NK-92 treated with Interleukin-12 subunit alpha and Interleukin-12 subunit beta, amount 100 ng/mL, for 24 hours (cell line): ENCODE measurements around the gene ZNF200.
"Not testable (repeated sequence)": the region's sequence is repeated elsewhere in the genome, so short reads cannot be mapped to it uniquely, and the experiment has no call there.

Source experiments
- DNase-seq: peaks from one replicate; lab custom pipeline; 2025; lab: John Stamatoyannopoulos, UW

The ZNF200 gene, protein sequence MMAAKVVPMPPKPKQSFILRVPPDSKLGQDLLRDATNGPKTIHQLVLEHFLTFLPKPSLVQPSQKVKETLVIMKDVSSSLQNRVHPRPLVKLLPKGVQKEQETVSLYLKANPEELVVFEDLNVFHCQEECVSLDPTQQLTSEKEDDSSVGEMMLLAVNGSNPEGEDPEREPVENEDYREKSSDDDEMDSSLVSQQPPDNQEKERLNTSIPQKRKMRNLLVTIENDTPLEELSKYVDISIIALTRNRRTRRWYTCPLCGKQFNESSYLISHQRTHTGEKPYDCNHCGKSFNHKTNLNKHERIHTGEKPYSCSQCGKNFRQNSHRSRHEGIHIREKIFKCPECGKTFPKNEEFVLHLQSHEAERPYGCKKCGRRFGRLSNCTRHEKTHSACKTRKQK

DNA sequence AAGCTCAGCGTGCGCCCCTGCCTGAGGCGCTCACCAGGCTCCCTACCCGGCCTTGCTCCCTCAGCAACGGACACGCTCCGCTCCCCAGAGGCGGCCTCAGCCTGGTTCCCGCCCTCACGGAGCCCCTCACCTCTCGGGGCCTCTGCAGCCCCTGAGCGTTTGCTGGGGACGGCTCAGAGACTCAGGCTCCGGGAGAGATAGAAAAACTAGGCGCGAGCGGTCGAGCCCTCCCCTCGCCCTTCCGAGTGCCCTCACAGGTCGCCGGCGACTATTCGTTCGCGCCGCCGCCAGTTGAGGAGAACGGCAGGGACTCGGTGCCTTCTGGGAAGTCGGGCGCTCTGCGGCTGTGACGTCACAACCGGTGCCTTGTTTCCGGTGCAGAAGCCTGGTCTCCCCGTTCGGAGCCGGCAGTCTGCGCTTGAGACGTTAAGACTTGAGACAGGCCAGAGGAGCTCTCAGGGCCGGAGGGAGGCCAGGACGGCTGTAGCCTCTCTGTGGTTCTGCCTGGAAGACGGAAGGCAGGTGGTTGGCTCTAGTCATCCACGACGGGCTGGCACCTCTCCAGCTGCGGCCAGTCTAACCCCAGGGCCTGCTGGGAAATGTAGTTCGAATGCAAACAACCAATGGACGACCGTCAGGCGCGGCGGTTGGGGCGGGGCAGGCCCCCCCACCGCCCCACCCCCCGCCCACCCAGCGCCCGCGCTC is at the start of gene ZNF200:
Gene ZNF200 (minus strand): TSS at position 302 of the 705 bp plus-strand sequence. CDS start 1,403 bp downstream, outside the sequence.
- DNase-seq: peak; percentile 91

DNA sequence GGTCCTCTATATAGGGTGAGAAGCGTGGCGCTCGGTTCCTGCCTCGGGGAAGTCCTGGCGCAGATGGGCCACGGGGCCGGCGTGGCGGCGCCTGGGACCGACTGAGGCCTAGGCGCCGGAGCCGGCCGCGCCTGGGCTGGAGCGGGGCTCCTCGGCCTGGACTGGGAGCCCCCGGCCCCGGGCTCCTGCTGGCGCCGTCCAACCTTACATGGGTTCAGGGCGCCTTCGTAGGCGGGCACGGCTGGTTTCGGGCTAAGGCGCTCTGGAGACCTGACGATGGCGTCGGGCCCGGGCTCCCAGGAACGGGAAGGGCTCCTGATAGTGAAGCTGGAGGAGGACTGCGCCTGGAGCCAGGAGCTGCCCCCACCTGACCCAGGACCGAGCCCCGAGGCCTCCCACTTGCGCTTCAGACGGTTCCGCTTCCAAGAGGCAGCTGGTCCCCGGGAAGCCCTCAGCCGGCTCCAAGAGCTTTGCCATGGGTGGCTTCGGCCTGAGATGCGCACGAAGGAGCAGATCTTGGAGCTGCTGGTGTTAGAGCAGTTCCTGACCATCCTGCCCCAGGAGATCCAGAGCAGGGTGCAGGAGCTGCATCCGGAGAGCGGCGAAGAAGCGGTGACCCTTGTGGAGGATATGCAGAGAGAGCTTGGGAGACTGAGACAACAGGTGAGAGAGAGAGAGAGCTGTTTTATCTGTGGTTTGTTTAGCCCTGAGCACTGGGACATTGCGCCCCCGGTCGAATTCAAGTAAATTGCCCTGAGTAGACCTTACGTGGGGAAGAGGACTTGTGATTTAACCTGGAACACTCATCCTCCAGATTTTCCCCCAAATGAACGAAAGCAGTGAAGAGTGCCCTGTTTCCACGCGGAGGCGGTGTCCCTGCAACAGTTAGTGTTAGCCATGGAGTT is 48.8 kb upstream of the ZNF200 start:
- no peak for DNase-seq

DNA sequence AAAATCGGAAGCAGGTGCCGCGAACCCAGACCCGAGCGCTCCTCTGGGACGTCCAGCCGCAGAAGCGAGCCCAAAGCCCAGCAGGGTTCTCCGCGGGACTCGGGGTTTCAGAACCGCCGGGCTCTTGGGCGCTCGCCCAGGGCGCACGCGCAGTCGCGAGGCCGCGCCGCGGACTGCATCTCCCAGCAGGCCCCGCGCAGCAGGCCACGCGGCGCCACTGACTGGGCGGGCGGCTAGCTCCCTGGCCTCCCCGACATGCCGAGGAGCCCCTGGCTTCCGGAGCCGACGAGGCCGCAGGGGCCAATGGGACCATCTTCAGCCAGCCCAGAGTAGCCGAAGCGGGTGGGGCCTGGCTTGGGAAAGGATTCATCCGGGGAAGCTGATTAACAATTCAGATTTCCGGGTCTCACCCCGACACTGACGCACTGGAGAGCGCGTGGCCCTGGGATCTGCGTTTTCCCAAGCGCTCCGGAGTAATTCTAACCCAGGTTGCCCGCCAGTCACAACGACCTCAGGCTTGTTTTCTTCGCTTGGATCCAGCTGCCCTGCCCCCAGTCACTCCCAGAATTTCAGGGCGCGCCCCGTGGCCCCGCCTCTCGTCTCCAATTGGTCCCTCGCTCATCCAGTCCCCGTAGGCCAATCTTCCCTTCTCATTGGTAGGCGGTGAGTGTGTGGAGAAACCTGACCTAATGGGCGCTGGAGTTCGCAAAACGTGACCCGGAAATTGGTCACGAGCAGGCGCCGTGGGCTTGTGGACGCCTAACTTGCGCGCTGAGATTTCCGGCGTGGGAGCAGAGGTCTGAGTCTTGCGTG is 48.0 kb upstream of the ZNF200 start, which contains the start of gene ZNF263:
Gene ZNF263 (plus strand): TSS at position 762 of the 813 bp plus-strand sequence. CDS start 328 bp downstream, outside the sequence.
- DNase-seq: peak; percentile 94

DNA sequence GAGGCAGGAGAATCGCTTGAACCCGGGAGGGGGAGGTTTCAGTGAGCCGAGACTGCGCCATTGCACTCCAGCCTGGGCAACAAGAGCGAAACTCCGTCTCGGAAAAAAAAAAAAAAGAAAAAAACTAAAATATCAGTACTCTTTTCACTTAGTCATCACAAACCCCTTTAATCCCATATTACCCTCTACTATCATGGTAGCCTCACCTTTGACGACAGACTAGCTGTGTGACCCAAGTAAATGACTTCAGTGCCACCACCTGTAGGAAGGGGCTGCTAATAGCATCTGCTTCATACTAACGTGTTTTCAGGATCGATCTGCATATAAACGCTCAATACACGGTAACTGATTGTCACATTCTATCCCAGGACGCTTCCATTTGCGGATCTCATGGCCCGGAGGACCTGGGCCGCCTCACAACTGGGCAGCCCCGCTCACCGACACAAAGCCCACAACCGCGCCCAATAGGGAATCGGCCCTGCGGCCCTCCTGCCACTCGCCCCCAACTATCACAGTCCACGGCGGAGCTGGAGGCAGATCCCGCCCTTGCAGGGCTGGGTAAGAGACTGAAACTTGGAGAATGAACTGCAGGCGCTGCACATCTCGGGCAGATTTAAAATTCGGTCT is 47.3 kb upstream of the ZNF200 start:
- DNase-seq: no peak

DNA sequence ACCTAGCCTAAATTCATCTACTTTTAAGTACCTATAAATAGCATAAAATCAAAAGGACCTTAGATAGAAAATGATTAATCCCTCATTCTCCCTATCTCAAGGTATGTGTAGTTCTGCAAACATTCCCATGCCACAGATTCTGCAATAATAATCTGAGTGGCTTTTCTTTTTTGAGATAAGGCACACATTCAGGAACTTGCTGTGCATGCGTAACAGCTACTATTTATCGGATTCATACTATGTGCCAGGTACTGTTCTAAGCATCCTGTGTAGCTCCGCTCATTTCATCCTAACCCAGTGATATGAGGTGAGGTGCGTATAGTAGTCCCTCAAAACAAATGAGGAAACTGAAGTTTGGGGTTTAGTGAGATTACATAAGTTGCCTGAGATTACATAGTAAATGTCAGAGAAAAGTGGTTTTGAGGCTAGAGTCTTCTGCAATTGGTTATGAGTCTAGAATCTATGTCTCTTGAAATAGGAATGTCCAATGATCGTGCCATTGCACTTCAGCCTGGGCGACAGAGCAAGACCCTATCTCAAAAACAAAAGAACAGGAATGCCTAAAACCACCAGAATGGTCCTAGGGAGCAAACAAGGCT is 46.4 kb upstream of the ZNF200 start:
- no peak for DNase-seq

DNA sequence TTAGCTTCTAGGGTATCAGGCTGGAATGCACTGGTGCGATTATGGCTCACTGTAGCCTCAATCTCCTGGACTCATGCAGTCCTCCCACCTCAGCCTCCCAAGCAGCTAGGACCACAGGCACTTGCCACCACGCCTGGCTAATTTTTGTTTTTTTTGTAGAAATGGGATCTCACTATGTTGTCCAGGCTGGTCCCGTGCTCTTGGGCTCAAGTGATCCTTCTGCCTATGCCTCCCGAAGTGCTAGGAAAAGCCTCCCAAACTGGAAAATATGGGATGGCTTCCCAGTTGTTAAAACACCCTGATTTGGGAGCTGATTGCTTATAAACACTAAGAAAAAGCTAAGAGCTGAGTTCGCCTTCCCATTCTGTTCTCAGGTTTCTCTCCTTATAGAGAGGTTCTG is 41.7 kb upstream of the ZNF200 start:
- no peak for DNase-seq

DNA sequence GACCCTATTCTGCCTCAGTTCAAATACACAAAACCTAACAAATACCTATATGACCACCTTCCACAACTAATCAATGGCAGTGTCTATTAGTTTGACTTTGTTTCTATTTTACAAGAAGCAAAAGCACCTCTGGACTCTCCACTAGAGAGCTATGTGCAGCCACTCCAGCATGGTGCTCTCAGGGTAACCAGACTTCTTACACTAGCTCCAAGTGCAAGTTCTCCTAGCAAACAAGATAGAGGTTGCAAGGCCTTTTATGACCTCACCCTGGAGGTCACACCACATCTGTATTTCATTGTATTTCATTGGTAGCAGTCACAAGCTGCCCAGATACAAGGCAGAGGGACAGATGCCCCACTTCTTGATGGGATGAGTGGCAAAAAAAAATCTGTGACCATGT is 40.0 kb upstream of the ZNF200 start:
- DNase-seq: no peak

DNA sequence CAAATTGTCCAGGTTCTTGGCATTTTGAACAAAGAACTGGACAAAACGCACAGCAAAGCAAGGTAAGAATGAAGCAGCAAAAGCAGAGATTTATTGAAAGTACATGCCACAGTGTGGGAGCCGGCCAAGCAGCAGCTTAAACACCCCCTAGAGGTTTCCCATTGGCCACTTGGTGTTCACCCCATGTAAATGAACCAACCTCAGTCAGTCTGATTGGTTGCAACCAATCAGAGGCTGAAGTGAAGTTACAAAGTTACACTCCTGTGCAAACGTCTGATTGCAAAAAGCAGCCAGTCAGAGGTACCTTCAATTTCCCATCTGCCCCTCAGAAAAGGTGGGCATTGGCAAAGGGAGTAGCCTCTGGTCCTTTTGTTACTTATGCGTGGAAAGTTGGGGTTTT is 39.5 kb upstream of the ZNF200 start:
- DNase-seq: no peak

DNA sequence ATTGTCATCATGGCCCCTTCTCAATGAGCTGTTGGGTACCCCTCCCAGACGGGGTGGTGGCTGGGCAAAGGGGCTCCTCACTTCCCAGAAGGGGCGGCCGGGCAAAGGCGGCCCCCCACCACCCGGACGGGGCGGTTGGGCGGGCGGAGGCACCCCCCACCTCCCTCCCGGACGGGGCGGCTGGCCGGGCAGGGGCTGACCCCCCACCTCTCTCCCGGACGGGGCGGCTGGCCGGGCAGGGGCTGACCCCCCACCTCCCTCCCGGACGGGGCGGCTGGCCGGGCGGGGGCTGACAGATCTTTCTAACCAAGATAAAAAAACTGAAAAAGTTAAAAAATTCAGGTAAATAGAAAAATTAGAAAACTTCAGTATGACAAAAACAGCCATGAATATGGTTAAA is 36.3 kb upstream of the ZNF200 start:
- not testable (repeated sequence) for DNase-seq

DNA sequence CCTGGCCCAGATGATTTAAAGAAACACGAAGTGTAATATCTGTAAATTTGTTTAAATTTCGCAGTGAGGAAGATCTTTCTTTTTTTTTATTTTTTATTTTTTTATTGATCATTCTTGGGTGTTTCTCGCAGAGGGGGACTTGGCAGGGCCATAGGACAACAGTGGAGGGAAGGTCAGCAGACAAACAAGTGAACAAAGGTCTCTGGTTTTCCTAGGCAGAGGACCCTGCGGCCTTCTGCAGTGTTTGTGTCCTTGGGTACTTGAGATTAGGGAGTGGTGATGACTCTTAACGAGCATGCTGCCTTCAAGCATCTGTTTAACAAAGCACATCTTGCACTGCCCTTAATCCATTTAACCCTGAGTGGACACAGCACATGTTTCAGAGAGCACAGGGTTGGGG is 35.8 kb upstream of the ZNF200 start:
- not testable (repeated sequence) for DNase-seq

DNA sequence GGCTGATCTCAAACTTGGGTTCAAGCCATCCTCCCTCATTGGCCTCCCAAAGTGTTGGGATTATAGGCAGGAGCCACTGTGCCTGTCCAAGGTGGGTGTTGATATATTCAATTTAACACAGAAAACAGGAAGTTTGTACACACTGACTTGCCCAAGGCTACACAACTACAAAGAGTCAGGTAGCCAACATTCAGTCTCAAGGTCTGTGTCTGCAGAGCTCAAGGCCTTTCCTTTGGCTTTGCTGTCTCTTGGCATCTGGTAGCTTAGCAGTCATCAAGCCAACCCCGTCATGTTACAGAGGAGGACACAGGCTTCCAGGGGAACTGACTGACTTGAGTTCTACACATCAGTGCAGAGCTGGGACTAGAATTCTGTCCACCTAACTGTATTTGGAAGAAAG is 33.3 kb upstream of the ZNF200 start:
- no peak for DNase-seq

DNA sequence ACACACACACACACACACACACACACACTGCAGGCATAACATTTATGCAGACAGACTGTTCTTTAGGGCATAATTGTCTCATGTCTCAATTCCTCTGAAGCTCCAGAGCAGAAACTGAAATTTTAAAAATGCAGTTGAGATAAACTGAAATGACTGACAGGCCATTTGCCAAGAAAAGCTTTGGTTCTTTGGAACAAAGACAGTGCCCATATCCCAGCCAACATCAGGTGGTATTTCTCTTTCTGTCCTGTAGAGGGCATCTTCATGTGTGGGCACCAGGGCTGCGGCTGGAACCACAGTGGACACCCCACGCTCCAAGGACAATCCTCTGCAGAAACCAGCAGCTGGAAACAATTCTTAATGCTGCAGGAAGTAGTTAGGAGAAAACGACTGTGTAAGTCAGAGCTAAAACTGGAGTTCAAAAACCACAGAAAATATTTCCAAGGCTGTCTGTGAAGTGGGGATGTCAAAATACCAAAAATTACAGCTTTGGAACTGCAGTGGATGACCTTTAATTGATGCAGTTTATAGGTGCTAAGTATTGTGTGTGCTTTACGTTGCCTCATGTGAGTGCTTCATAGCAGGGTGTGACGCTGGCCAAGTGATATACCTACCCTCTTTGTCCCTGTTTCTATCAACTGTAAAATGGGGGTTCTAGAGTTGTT is 32.0 kb upstream of the ZNF200 start:
- DNase-seq: peak; percentile 9

DNA sequence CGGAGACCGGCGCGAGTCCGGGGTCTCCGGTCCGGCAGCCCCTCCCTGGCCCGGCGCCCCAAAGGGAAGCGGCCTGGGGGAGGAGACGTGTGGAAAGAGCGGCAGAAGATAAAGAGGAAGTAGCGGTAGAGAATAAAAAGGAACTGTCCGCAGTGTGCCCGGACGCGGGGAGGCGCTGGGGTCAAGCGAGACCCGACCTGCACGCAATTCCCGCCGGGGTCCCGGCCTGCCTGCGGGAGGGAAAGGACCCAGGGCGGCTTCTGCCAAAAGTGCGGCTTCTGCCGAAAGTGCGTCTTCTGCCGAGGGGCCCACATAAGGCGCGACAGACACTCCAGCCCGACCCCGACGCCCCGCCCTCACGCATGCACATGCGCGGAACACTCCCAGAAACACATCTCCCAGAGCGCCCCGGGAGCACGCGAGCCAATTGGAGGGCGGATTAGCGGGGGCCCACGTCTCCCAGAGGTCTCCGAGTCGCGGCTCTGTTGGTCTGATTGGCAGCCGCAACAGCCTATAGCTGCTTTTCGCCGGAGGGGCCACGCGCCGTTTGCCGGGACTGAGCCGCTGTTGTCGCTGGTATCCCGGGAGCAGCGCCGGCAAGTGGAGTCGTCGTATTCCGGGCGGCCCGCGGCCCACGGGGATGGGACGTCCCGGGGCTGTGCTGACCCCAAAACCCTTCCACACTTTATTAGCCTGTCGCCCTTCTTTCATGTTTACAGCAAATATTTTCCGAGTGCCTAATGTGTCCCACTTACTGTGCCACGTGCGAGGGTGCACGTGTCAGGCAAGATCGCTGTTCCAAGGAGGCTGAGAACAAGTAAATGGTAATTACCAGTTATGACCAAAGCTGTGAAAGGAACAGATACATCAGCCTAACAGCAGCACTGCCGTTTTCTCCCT is 29.4 kb upstream of the ZNF200 start:
- peak; percentile 99 for DNase-seq

DNA sequence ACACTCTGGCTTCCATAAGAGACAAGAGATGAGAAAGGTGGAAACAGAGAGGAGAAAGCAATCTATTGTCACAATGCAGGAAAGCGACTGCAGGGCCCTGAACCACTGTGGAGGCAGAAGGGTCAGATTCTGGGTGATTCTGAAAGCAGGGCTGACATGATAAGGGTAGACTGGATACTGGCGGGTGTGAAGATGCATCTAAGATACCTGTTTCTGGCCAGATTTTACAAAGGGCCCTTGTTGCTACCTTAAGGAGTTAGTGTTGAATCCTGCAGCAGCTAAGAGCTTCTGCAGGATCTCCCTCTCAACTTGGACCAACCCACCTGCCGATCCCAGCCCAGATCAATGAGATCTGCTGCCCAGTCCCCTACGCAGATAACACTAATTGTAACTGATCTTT is 27.6 kb upstream of the ZNF200 start:
- DNase-seq: no peak

DNA sequence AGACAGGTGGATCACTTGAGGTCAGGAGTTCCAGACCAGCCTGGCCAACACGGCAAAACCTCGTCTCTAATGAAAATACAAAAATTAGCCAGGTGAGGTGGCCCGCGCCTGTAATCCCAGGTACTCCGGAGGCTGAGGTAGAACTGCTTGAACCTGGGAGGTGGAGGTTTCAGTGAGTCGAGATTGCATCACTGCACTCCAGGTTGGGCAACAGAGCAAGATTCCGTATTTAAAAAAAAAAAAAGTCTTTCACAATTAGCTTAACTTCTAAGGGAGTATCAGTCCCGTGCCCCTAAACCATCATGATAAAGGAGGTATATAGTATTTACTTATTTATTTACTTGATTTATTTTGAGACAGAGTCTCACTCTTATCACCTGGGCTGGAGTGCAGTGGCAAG is 24.9 kb upstream of the ZNF200 start:
- no peak for DNase-seq

DNA sequence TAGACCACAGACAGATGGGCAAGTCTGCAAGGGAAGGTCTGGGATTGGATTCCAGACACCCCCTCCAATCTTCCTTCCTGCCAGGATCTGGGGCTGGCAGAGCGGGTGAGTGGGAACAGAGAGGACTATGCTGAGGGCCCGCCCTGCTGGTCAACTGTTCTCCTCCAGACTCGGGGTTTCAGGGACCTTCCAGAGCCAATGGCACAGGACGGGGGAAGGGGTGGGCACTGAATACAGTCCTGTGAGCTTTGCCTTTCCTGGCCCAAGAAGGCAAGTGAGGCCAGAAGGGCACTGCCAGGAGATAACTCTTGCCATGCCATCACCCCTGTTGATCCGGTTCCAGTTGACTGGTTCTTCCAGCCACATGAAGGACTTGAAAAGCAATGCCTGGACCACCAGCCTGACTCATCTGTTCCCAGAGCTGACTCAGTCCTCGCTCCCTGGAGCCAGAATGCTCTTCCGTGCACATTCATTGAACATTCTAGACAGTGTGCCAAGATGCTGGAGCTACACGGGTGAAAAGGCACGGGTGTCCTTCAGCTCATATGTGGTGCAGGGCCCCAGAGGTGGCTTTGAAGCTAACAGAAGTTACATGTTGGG is 22.0 kb upstream of the ZNF200 start:
- no peak for DNase-seq

DNA sequence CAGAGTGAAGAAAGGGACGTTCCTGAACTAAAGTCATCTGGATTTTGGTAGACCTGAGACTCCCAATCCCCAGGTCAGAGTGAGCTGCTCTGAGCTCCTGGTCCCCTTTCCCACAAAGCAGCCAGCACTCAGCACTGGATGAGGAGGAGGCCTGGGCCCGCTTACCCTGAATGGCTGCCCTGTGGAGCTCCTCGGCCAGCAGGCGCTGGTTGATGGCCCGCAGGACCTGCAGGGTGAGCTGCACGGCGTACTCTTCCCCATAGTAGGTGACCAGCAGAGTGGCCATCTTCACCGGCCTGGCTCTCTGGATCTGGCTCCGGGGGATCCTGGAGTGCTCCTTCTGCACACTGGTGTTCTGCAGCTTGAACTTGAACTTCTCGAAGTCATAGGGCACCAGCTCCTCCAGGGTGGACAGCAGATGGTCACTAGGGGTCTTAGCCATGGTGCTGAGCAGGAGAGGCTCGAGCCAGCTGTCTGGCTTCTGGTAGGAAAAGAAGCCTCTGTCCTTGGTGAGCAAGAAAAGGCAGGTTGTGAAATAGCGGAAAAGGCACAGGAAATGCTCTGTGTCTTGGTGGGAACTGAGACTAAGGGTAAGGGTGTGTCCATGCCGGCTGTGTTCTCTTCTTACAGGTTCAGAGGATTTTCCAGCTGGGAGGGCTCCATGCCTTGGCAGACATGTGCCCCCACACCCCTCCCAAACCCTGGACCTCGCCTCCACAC is 21.3 kb upstream of the ZNF200 start, which contains the start of gene MEFV:
Gene MEFV (minus strand): TSS at position 488 of the 720 bp plus-strand sequence. CDS start 46 bp downstream, at position 442.
- DNase-seq: no peak

DNA sequence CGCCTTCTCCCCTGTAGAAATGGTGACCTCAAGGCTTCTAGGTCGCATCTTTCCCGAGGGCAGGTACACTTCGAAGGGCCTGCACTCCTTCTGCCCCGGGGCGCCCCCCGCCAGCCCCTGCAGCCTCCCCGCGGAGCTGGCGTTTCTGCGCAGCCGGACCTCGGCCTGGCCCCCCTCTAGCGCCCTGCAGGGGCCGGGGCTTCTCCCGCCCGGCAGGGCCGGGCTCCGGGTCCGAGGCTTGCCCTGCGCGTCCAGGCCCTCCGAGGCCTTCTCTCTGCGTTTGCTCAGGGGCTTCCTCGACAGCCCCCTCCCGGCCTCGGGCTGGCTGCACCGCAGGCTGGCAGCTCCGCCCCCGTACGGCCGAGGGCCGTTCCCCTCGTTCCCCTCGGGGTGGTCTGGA is 19.4 kb upstream of the ZNF200 start:
- no peak for DNase-seq
